HCT116 (cell line): ENCODE results near the gene CXCL5. TPM values are rescaled to one million over a fixed set of nuclear protein-coding genes. Genes with fewer than 3 reads are reported as not detected.

Source experiments
- ATAC-seq: fragments of 200-7000 bp; cut with Tn5 transposase; 2 replicates; pipeline ENCODE4 v1.9.1; 2020; ENCODE audit warnings: mild to moderate bottlenecking, moderate library complexity
- BruUV-seq: library from RNA; stranded (reverse); fragments of 400-500 nt; replicated peaks from 2 replicates; lab custom pipeline; 2021; lab: Mats Ljungman, UMichigan
- CTCF ChIA-PET: fragments of 300-600 bp; sonication (Branson Sonifier 250); formaldehyde crosslinking; loops from one replicate; lab custom pipeline; 2021; ENCODE audit warnings: antibody characterized with exemption; lab: Charles Lee
- POLR2A ChIA-PET: fragments of 300-600, 350-600 bp; sonication (Branson Sonifier 250); formaldehyde crosslinking; loops from one replicate; lab custom pipeline; 2021; ENCODE audit warnings: antibody characterized with exemption; lab: Charles Lee
- RAD21 ChIA-PET, 2 experiments: fragments of 300-600 bp; sonication (Branson Sonifier 250); formaldehyde crosslinking; loops; one replicate each; lab custom pipeline; 2023; ENCODE audit warnings: low total read pairs in 2 of 2; ENCODE audit not compliant: uncharacterized antibody in 2 of 2, unreplicated experiment in 2 of 2, low non-redundant PET in 1 of 2; lab: Charles Lee
- DNase-seq: peaks from one replicate; pipeline ENCODE4 v3.0.0-alpha.2; 2010; ENCODE audit warnings: low read depth, low spot score
- H2AFZ ChIP-seq: fragments of 200-600 bp; shearing (Covaris generic), sonication (generic); 2 replicates; pipeline ENCODE4 v1.6.1; 2017; ENCODE audit warnings: low read depth, mixed run types, mixed read lengths, antibody characterized with exemption, low read length; ENCODE audit not compliant: poor library complexity, severe bottlenecking
- H3K27ac ChIP-seq: 2 replicates; pipeline ENCODE4 v1.5.1; 2012; ENCODE audit warnings: low read depth, low read length
- H3K27me3 ChIP-seq: fragments of 200-600 bp; sonication (generic); 2 replicates; pipeline ENCODE4 v1.6.1; 2016; ENCODE audit warnings: mixed run types, low read length, mixed read lengths; ENCODE audit not compliant: insufficient read depth
- H3K36me3 ChIP-seq, 2 experiments: fragments of 200-500 bp in 1 of 2; fragments of 200-600 bp in 1 of 2; sonication (Bioruptor generic) in 1 of 2; sonication (generic) in 1 of 2; 2 replicates each; pipeline versions ENCODE4 v1.5.1 to v1.6.1; 2014 to 2016; ENCODE audit warnings: low read length in 2 of 2, inconsistent platforms in 1 of 2, mixed read lengths in 1 of 2, mixed run types in 1 of 2; ENCODE audit not compliant: insufficient read depth in 2 of 2, control insufficient read depth in 1 of 2
- H3K4me1 ChIP-seq, 2 experiments: fragments of 200-600 bp in 1 of 2; sonication (generic) in 1 of 2; 2 replicates each; pipeline versions ENCODE4 v1.5.1 to v1.6.1; 2012 to 2017; ENCODE audit warnings: low read length in 2 of 2, inconsistent platforms in 1 of 2, mild to moderate bottlenecking in 1 of 2, mixed read lengths in 1 of 2, mixed run types in 1 of 2, moderate library complexity in 1 of 2; ENCODE audit not compliant: insufficient read depth in 2 of 2, control insufficient read depth in 1 of 2
- H3K4me2 ChIP-seq: fragments of 200-600 bp; sonication (generic); 2 replicates; pipeline ENCODE4 v1.6.1; 2017; ENCODE audit warnings: mixed run types, low read length, mixed read lengths
- H3K4me3 ChIP-seq, 2 experiments: fragments of 200-600 bp in 1 of 2; sonication (generic) in 1 of 2; replicated peaks in 1 of 2; 2 replicates each; pipeline ENCODE4 v1.5.1; 2011 to 2016; ENCODE audit warnings: low read length in 2 of 2, control low read depth in 1 of 2, low read depth in 1 of 2, mild to moderate bottlenecking in 1 of 2, mixed read lengths in 1 of 2, mixed run types in 1 of 2
- H3K79me2 ChIP-seq: fragments of 200-600 bp; sonication (generic); 2 replicates; pipeline ENCODE4 v1.6.1; 2017; ENCODE audit warnings: mild to moderate bottlenecking, mixed run types, low read length, moderate library complexity, mixed read lengths; ENCODE audit not compliant: insufficient read depth
- H3K9ac ChIP-seq: fragments of 200-600 bp; sonication (generic); 2 replicates; pipeline ENCODE4 v1.6.1; 2016; ENCODE audit warnings: low read length, mixed read lengths
- H3K9me2 ChIP-seq: fragments of 200-600 bp; sonication (generic), shearing (Covaris generic); 2 replicates; pipeline ENCODE4 v1.6.1; 2017; ENCODE audit warnings: mixed run types, mild to moderate bottlenecking, moderate library complexity; ENCODE audit not compliant: insufficient read depth
- H3K9me3 ChIP-seq, 2 experiments: fragments of 200-500 bp in 1 of 2; fragments of 200-600 bp in 1 of 2; sonication (Bioruptor generic) in 1 of 2; sonication (generic) in 1 of 2; 2 replicates each; pipeline ENCODE4 v1.6.1; 2014 to 2017; ENCODE audit warnings: low read length in 2 of 2, mixed read lengths in 2 of 2, inconsistent platforms in 1 of 2, low read depth in 1 of 2, mild to moderate bottlenecking in 1 of 2, mixed run types in 1 of 2, moderate library complexity in 1 of 2; ENCODE audit not compliant: control insufficient read depth in 1 of 2, insufficient read depth in 1 of 2
- H4K20me1 ChIP-seq: fragments of 200-600 bp; sonication (generic), shearing (Covaris generic); 2 replicates; pipeline ENCODE4 v1.6.1; 2017; ENCODE audit warnings: mixed run types, mild to moderate bottlenecking, moderate library complexity; ENCODE audit not compliant: insufficient read depth
- ATF3 ChIP-seq: IDR thresholded peaks from 2 replicates; pipeline ENCODE4 v1.6.1; 2012
- ELF1 ChIP-seq: IDR thresholded peaks from 2 replicates; pipeline ENCODE4 v1.6.1; 2012; ENCODE audit warnings: low read depth, borderline replicate concordance
- EZH2 ChIP-seq: fragments of 200-600 bp; sonication (generic); IDR thresholded peaks from 2 replicates; pipeline ENCODE4 v1.6.1; 2017; ENCODE audit warnings: antibody characterized with exemption, mixed run types
- FOSL1 ChIP-seq: IDR thresholded peaks from 2 replicates; pipeline ENCODE4 v1.6.1; 2012; ENCODE audit warnings: low read depth
- JUND ChIP-seq: IDR thresholded peaks from 2 replicates; pipeline ENCODE4 v1.6.1; 2012
- MAX ChIP-seq: IDR thresholded peaks from 2 replicates; pipeline ENCODE4 v1.6.1; 2012
- RAD21 ChIP-seq: IDR thresholded peaks from 2 replicates; pipeline ENCODE4 v1.6.1; 2012; ENCODE audit warnings: low read depth, mild to moderate bottlenecking
- REST ChIP-seq: IDR thresholded peaks from 2 replicates; pipeline ENCODE4 v1.6.1; 2012; ENCODE audit warnings: low read depth
- SIN3A ChIP-seq: IDR thresholded peaks from 2 replicates; pipeline ENCODE4 v1.6.1; 2012; ENCODE audit warnings: low read depth
- ZBTB33 ChIP-seq: IDR thresholded peaks from 2 replicates; pipeline ENCODE4 v1.6.1; 2011; ENCODE audit warnings: mild to moderate bottlenecking, low read length, moderate library complexity; ENCODE audit not compliant: insufficient replicate concordance; ENCODE audit errors: extremely low read depth
- intact Hi-C: fragments of 100-400 bp; cut with micrococcal nuclease; formaldehyde crosslinking; loops from 2 replicates; pipeline ENCODE4 v1.10.0; 2022
- total RNA-seq: library from RNA; stranded (reverse); gene quantifications from one replicate; pipeline ENCODE4 v1.2.1, GENCODE V29; 2021; ENCODE audit not compliant: unreplicated experiment

Gene CXCL5
- total RNA-seq, 1 experiment from 2014 or later, result not detected

- H3K9me2 ChIP-seq, result no peaks in the 10 kb centered on the region
- BruUV-seq, result no TSS peak
- no peaks in the 10 kb centered on the region for H3K9me3 ChIP-seq
- no peaks in the 10 kb centered on the region for H3K79me2 ChIP-seq
- no peaks in the 10 kb centered on the region for H4K20me1 ChIP-seq
- H3K27ac ChIP-seq, result no peak overlapping the region
- H3K4me2 ChIP-seq, result no peak overlapping the region
- H2AFZ ChIP-seq, result no peak overlapping the region
- no peak overlapping the region for H3K4me3 ChIP-seq
- H3K4me1 ChIP-seq, result no peaks in the 10 kb centered on the region
- H3K9ac ChIP-seq, result no peak overlapping the region
- no peaks in the 10 kb centered on the region for H3K36me3 ChIP-seq
- CTCF ChIA-PET, result interaction anchor here (1.0 kb wide), 1 partner anchor 15 kb away, joined by 5 read pairs; no protein-coding TSS in a partner anchor
- ATAC-seq, result no peak
- POLR2A ChIA-PET, result no interaction called here
- no peak for TF ChIP-seq ELF1
- TF ChIP-seq EZH2, result no peak
- TF ChIP-seq RAD21, result no peak
- no peak for TF ChIP-seq MAX
- TF ChIP-seq JUND, result no peak
- no peak for TF ChIP-seq SIN3A
- TF ChIP-seq ZBTB33, result no peak
- no peak for TF ChIP-seq ATF3
- TF ChIP-seq FOSL1, result no peak
- no peak for TF ChIP-seq REST
- intact Hi-C loops, result no loop called here
- RAD21 ChIA-PET, result no interaction called here
- no peak for DNase-seq
- no peaks in the 10 kb centered on the region for H3K27me3 ChIP-seq
Observed at GRCh38 chr4:73979407-73979957, 19.0 kb downstream of the CXCL5 start.
